ENCODE measurements around the gene ING4. TPM values are rescaled to one million over a fixed set of nuclear protein-coding genes. Genes with fewer than 3 reads are reported as not detected.

Gene ING4
- total RNA-seq, 1 donor from 2014 or later, result 16.7 TPM

DNA sequence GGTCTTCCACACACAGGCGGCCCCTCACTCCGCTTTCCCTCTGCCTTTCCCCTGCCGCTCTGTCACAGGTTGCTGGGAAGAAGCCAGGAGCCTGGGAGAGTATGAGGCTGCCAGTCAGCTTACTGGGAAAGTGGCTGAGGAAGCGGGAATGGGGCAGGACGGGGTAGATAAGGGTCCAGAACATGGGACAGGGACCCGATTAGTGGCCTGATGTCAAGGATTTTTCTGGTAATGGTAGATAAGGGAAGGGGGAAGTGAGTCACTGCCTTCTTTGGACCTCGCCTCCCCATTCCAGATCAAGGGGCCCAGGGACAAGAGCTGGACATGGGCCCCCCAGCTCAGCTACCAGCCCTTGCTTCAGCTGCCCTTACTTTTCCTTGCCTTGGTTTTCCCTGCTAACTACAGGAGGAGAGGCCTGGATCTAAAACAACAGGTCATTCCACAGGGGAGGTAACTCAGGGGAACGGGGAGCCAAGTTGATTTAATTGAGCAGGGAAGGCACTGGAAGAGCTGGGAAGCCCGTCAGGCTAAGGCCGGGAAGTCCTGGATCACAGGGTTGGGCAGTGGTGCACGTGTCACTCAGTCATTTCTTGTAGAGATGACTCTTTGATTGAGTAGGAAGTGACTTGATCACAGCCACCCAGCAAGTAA lies 23.6 kb downstream of the ING4 start:
- no peak for DNase-seq (ENCODE audit: low spot score)

- DNase-seq (ENCODE audit: low spot score), result no peak
Observed at GRCh38 chr12:6638305-6638704, 24.6 kb downstream of the ING4 start.

GRCh38 chr12:6635856-6636531 lies 26.9 kb downstream of the ING4 start, which contains the start of gene LPAR5:
Gene LPAR5, minus strand, starts transcription at chr12:6635959. Its CDS starts 14,711 bp downstream, at chr12:6621248.
- DNase-seq (ENCODE audit: low spot score), result no peak

DNA sequence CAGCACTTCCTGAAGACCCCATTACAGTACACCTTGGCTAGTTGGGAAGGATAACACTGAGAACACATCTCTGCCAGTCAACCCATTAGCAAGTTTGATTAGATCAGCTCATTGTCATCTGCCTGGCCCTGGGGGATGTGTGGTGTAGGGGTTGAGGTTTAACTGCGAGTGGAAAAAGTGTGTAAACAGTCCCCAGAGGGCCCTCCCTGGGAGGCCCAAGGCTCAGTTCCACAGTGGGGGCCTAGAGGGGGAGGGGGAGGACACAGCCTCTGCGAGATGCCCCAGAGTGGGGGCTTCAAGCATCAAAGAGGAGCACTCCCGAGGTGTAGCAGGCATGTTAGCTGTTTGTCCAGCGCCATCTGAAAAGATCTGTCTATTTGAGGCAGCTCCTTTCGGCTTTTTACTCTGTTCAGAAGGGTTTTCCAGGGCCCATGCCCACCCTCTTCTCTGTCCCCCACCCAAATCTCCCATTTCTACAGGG lies 27.5 kb downstream of the ING4 start:
- DNase-seq (ENCODE audit: low spot score), result no peak

- DNase-seq (ENCODE audit: low spot score), result no peak
Observed at GRCh38 chr12:6632026-6632983, 30.6 kb downstream of the ING4 start.

GRCh38 chr12:6631549-6631961 lies 31.4 kb downstream of the ING4 start:
- DNase-seq (ENCODE audit: low spot score), result no peak

GRCh38 chr12:6630736-6631135 lies 32.2 kb downstream of the ING4 start:
- DNase-seq (ENCODE audit: low spot score), result no peak

- no peak for DNase-seq (ENCODE audit: low spot score)
Observed at GRCh38 chr12:6627616-6628015, 35.3 kb downstream of the ING4 start.

DNA sequence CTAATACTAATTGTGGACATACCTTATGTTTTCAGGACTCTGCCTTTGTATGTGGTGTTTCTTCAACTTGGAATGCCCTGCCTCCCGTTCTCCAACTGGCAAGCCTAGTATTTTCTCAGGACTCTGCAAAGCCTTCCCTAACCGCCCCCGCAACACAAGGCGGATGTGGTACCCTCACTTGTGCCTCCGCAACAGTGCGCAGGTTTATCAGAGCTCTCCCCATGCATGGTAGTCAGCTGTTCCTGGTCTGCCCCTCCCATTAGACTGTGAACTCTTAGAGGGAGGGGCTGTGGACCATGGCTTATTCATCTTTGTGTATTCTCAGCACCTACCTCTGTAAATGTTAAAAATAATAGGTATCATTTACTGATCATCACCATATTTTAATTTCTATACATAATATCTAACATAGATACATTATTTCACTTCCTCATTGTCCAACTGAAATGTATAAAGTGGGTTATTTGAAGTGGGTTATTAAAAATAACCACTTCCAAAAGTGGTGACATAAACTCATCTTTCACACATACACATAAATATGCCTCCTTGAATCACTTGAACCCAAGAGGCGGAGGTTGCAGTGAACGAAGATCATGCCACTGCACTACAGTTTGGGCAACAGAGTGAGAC lies 36.1 kb downstream of the ING4 start:
- DNase-seq (ENCODE audit: low spot score), result no peak

GRCh38 chr12:6620885-6621274 lies 42.0 kb downstream of the ING4 start:
- no peak for DNase-seq (ENCODE audit: low spot score)

- no peak for DNase-seq (ENCODE audit: low spot score)
Observed at GRCh38 chr12:6620137-6620884, 42.6 kb downstream of the ING4 start.

DNA sequence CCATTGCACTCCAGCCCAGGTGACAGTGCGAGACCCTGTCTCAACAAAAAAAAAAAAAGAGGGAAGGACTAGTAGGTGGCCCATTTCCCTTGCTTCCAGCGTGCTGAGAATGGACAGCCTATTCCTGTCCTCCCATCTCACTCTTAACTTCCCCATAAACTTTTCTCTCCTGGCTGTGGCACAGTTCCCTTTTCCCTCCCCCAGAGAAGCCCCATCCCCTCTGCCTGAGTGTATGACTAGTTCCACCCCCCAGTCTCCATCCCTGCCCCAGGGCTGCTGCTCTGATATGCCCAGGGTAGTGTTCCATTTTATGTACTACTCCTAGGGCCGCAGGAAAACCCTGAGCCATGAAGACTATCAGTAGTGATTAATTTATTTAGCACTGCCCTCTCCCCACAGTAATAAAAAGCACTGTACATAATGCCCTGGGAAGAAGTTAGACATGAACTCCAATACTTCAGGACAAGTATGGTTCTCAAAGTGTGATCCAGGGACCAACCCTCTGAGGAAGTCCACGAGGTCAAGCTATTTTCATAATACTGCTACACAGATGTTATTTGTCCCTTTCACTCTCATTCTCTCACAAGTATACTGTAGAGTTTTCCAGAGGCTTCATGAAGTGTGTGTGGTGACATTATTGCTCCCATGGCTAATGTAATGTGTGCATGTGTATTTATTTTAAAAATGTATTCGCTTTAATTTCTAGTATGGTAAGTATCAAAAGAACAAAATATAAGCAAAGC lies 44.3 kb downstream of the ING4 start:
- no peak for DNase-seq (ENCODE audit: low spot score)

DNA sequence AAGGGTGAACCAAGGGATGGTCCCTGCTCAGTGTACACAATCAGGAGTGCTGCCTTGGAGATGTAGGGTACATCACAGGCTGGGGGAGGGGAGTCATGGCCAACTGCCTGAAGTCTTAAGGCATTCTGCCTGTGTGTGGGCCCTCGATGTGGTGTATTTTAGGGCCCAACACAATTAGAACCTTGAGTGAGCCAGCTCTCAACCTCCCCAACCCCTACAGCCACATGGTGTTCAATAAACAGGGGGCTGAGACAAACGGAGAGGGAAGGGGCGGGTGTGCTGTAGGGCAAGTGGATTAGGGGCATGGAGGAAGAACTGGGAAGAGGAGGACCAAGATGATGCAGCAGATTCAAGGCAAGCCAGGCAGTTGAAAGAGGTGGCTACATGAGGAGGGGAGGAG lies 47.1 kb downstream of the ING4 start:
- DNase-seq (ENCODE audit: low spot score), result no peak

DNA sequence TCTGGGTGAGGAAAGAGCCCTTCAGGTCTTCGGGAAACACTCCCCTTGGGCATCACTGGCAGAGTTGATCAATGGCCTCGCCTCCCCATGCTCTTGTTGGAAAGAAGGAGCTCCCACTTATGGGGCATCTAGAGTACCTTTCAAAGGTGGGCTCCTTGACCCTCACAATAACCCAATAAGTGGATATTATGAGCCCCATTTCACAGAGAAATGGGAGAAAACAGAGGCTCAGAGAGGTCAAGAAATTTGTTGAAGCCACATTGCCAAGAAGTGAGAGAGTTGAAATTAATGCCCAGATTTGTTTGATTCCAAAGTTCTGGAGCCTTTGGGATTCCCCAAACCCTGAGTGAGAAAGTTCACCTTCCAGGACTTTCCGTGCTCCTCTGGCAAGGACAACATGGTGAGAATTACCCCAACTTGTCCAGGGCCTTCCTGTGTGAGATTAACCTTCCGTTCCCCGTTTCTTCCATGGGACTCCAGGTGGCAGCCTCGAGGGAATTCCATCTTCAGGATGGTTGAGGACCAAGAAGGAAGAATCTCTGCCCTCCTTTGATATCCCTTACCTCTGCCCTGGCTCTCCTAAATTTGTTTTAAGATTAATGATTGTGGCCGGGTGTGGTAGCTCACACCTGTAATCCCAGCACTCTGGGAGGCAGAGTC lies 48.3 kb downstream of the ING4 start:
- no peak for DNase-seq (ENCODE audit: low spot score)

- DNase-seq (ENCODE audit: low spot score), result peak; percentile 94
Observed at GRCh38 chr12:6613776-6614512, 49.0 kb downstream of the ING4 start.

GRCh38 chr12:6613015-6613775 lies 49.7 kb downstream of the ING4 start:
- no peak for DNase-seq (ENCODE audit: low spot score)

DNA sequence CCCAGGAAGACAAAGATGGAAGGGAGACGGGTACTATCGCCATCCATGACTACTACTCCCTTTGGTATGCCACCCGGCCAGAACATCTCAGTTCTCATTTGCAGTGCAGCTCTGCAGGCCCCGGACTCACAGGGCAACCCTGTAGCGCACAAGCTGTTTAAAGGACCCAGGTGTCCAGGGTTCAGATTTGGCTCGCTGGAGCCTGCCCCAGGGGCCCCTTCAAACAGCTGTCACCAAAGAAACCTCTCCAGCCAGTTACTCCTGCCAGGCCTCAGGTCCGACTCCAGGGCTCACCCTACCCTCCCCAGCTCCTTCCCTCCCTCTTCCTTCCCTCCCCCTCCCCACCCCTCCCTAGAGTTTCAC lies 50.3 kb downstream of the ING4 start:
- no peak for DNase-seq (ENCODE audit: low spot score)

GRCh38 chr12:6612247-6612646 lies 50.7 kb downstream of the ING4 start:
- no peak for DNase-seq (ENCODE audit: low spot score)
